Limb (tissue), 2 donors: ENCODE data around the gene LGR5.

Experiments used
- DNase-seq, 2 donors: peaks; one replicate each; pipeline ENCODE4 v3.0.0-alpha.2; 2016; ENCODE audit errors: extremely low spot score in 2 of 2

The LGR5 gene, protein sequence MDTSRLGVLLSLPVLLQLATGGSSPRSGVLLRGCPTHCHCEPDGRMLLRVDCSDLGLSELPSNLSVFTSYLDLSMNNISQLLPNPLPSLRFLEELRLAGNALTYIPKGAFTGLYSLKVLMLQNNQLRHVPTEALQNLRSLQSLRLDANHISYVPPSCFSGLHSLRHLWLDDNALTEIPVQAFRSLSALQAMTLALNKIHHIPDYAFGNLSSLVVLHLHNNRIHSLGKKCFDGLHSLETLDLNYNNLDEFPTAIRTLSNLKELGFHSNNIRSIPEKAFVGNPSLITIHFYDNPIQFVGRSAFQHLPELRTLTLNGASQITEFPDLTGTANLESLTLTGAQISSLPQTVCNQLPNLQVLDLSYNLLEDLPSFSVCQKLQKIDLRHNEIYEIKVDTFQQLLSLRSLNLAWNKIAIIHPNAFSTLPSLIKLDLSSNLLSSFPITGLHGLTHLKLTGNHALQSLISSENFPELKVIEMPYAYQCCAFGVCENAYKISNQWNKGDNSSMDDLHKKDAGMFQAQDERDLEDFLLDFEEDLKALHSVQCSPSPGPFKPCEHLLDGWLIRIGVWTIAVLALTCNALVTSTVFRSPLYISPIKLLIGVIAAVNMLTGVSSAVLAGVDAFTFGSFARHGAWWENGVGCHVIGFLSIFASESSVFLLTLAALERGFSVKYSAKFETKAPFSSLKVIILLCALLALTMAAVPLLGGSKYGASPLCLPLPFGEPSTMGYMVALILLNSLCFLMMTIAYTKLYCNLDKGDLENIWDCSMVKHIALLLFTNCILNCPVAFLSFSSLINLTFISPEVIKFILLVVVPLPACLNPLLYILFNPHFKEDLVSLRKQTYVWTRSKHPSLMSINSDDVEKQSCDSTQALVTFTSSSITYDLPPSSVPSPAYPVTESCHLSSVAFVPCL

DNA sequence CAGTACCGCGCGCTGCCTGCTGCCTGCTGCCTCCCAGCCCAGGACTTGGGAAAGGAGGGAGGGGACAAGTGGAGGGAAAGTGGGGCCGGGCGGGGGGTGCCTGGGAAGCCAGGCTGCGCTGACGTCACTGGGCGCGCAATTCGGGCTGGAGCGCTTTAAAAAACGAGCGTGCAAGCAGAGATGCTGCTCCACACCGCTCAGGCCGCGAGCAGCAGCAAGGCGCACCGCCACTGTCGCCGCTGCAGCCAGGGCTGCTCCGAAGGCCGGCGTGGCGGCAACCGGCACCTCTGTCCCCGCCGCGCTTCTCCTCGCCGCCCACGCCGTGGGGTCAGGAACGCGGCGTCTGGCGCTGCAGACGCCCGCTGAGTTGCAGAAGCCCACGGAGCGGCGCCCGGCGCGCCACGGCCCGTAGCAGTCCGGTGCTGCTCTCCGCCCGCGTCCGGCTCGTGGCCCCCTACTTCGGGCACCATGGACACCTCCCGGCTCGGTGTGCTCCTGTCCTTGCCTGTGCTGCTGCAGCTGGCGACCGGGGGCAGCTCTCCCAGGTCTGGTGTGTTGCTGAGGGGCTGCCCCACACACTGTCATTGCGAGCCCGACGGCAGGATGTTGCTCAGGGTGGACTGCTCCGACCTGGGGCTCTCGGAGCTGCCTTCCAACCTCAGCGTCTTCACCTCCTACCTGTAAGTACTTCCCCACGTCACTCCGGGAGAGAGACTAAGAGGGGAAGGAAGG is at the start of gene LGR5:
Gene LGR5, plus strand, starts transcription at position 186 of the 732 bp plus-strand sequence. Its CDS starts 283 bp downstream, at position 469.
- DNase-seq = peak; percentile 72 to 90

DNA sequence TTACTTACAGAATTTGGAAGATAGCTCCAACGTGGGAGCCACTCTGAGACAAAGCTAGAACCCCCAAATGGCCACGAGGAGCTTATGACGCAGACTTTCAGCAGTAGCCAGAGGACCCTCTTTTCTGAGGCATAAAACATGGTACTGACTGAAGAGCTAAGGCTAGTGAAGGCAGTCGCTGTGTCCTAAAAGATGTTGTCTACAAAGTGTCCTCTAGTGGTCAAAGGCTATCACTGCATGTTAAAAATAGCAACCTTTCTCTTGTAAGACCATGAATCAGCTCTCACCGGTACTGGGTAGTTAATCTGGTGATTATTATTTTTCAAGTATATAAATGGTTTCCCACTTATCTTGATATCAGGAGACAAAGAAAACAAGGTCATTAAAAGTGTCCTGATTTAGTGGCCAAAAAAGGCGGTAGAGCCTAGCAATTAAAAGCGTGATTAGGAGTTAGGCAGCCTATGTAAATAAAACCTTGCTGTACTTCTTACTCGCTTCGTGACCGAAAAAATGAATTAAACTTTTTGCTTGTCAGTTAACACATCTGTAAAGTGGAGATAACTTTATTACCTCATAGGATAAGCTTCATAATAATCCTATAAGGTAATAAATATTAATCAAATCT is 47.0 kb upstream of the LGR5 start:
- DNase-seq = peak in 1 of 2 donors; percentile 79

- no peak for DNase-seq
Observed at GRCh38 chr12:71393625-71394024, 46.0 kb upstream of the LGR5 start.

- no peak for DNase-seq
Observed at GRCh38 chr12:71397433-71397954, 42.1 kb upstream of the LGR5 start.

- DNase-seq = no peak
Observed at GRCh38 chr12:71399197-71399596, 40.4 kb upstream of the LGR5 start.

GRCh38 chr12:71400481-71400880 is 39.1 kb upstream of the LGR5 start:
- no peak for DNase-seq

- no peak for DNase-seq
Observed at GRCh38 chr12:71405884-71406283, 33.7 kb upstream of the LGR5 start.

DNA sequence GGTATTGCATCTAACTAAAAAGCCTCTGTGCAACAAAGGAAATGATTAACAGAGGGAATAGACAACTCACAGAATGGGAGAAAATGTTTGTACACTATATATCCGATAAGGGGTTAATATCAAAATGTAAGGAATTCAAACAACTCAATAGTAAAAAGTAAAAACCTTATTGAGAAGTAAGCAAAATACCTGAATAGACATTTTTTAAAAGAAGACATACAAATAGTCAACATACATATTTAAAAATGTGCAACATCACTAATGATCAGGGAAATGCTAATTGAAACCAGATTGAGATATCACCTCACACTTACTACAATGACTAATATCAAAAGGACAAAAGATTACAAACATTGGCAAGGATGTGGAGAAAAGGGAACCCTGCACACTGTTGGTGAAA is 31.9 kb upstream of the LGR5 start:
- no peak for DNase-seq

DNA sequence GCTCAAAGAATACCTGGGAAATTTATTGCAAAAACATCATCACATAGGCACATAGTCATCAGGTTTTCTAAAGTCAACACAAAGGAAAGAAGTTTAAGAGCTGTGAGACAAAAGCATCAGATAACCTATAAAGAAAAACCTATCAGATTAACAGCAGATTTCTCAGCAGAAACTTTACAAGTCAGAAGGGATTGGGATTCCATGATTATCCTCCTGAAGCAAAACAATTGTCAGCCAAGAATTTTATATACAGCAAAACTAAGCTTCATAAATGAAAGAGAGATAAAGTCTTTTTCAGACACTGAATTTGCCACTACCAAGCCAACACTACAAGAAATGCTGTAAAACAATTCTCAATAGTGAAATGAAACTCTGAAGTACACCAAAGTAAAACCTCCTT is 28.8 kb upstream of the LGR5 start:
- no peak for DNase-seq

GRCh38 chr12:71411635-71412034 is 28.0 kb upstream of the LGR5 start:
- no peak for DNase-seq

DNA sequence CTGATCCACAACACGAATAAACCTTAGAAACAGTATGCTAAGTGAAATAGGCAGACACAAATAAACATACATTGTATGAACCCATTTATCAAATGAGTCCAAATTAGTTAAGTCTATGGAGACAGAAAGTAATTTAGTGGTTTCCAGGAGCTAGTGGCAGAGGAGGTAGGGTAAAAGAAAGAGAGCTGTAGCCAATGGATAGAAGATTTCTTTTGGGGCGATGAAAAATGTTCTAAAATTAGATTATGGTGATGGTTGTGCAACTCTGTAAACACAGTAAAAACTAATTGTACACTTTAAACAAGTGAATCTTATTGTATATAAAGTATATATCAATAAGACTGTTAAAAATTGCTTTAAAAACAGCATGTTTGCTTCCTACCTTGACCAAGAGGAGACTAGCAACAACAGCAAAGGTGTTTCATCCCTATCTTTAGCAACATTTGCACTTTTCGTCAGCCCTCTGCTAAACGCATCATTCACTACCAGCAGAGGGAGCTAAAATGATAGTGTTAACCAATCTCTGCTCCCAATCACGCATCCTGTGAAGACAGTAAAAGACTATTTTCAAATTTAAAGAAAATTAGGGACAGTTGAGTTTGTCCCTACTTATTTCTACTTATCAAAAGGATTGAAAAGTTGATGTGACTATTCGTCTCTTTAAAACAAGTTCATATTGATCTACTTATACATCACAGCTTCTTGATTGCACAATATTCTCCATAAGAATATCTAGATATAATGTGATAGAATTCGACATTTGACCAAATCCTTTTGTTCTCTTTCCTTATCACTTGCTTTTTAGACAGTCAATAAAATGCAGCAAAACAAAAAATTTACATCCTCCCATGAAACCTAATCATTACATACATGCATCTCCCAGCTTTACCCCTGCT is 24.0 kb upstream of the LGR5 start:
- peak in 1 of 2 donors; percentile 48 for DNase-seq

DNA sequence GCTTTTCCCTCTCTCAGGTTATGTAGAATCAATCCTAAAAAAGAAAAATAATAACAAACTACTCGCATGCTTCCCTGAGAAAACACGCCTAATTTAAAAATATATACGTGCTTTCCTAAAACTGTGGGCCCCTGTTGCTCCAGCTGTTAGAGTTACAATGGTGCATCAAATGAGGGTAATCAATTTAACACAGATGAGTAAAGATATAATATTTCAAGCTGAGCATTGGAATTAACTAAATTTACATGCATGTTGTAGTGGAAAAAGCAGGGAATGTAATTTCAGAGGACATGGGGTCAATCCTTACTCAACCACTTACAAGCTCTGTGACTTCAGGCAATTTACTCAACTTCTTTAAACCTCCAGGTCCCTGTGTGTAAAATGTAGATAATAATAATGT is 22.4 kb upstream of the LGR5 start:
- DNase-seq = peak in 1 of 2 donors; percentile 30

DNA sequence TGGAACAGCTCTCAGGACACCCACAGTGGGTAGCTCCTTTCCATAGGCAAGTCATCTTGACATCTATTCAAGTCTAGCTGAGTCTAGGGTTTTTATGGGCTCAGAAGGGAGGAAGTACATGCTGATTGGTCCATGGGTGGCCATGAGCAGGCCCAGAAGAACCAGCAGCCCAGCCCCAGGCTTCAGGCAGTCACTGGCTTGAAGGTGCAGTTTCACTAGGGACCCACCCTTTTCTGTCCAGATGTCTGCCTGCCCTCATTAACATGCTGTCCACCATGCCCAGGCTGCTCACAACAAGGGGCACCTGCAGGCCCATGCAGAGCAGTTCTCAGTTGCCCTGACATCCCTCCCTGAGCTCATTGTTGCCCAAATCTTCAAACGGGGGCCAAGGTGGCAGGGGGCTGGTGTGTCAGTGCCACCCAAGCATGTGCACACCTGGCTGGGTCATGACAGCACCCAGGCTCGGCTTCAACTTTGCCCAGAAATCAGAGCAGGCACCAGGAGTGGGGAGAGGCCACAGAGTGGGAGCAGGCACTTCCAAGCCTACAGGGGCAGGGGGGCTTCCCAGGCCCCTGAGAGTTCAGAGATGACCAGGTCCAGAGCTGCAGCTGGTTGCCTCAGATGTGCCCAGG is 18.7 kb upstream of the LGR5 start:
- DNase-seq = no peak

DNA sequence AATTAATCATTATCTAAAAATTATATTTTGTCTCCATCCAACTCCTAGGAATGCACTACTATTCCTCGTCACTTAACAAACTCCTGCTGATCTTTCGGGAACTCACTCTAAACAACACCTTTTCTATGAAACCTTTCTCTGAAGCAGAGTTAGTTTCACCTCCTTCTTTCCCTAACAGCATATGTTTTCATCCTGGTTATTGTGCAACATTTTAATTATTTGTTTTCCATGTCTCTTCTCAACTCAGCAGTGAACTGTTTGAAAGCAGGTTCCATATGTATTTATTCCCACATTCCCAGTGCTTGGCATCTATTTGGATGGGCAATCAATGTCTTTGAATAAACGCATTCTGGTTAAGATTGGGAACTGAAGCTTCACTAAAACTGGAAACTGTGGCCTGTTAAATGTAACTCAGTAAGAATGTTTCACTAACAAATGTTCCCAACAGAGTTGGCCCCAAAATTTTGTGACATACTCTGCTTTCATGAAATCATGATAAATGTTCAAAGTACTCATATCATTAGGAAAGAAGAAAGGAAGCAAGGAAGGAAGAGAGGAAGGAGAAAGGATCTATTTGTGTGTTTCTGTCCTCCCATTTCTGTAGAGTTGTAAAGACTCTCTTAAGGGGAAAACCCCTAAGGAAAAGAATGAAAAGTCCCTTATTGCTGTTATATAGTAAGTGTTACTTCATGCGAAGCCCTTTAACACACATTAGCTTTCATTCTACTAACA is 13.9 kb upstream of the LGR5 start:
- DNase-seq = no peak

DNA sequence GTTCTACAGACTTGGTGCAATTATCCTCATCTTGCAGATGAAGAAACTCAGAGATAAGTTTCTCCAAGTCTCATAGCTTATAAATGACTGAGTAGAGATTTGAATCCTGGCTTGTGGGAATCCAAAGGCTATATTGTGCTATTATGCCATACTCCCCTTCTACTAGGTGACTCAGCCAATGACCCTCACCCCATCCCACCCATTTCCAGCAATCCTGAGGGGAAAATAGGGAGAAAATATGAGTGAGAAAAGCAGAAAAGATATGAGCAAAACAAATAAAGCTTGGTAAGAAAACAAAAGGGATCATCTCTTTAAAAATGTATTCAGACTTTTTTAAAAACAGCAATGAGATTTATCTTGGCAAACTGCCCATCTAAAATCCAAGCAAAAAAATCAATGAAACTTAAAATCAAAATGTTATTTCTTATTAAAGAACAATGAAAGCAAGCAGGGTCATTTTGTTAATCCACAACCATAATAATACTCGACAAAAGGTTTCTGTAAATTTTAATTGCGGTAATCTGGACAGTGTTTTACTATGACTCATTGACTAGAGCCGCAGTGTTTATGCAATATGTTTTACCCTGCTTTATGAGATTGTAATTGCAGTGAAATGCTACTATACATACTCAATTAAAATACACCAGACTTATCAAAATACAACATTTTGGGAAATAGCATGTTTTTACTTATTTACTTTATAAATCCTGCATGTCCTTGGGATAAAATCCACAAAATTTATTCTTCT is 13.1 kb upstream of the LGR5 start:
- DNase-seq = no peak

DNA sequence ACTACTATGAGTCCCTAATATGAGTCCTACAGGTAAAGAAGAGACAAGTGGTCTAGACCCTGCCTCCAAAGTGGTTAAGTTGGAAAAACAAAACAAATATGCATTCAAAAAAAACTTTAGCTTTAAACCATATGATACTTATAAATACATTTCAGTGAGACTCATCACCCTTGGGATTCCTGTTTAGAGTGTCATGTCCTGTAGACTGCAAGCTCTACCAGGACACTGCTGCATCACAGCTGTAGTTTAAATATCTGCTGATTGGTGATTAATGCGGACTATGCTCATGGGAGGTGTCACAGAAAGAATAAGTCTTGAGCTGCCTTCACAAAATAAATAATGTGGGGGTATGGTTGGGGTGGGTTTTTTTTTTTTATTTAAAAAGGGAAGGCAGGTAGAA is 8.8 kb upstream of the LGR5 start:
- DNase-seq = no peak

- no peak for DNase-seq
Observed at GRCh38 chr12:71431991-71432390, 7.6 kb upstream of the LGR5 start.

- DNase-seq = no peak
Observed at GRCh38 chr12:71432936-71433335, 6.7 kb upstream of the LGR5 start.
